K562 (cell line): ENCODE results near the gene NAT8. TPM values are rescaled to one million over a fixed set of nuclear protein-coding genes. Genes with fewer than 3 reads are reported as not detected.

Source experiments
- ATAC-seq: fragments of 200-7000 bp; cut with Tn5 transposase; 3 replicates; pipeline ENCODE4 v1.9.1; 2020; ENCODE audit warnings: moderate library complexity
- BruUV-seq: library from RNA; stranded (reverse); fragments of 400-500 nt; replicated peaks from 2 replicates; lab custom pipeline; 2021; lab: Mats Ljungman, UMichigan
- CTCF ChIA-PET: fragments of 300-600 bp; formaldehyde crosslinking; extraction: SDS; loops from one replicate; lab custom pipeline; 2021; ENCODE audit warnings: low intra/inter-chr PET ratio; lab: Yijun Ruan, JAX
- POLR2A ChIA-PET: fragments of 300-600, 350-650 bp; sonication (Branson Sonifier 250); formaldehyde crosslinking; extraction: SDS; loops from one replicate; lab custom pipeline; 2021; ENCODE audit warnings: antibody characterized with exemption, inconsistent platforms; lab: Yijun Ruan, JAX
- DNase-seq, 4 experiments: peaks; one replicate each; pipeline versions ENCODE4 v3.0.0 to v3.0.0-alpha.2; 2011 to 2018; ENCODE audit warnings: low spot score in 3 of 4, mixed read lengths in 3 of 4; ENCODE audit errors: extremely low read depth in 1 of 4
- FAIRE-seq: peaks from 2 replicates; lab custom pipeline; 2011; peaks lifted over from hg19 to GRCh38; lab: Jason Lieb, UNC
- H2AFZ ChIP-seq: 2 replicates; pipeline ENCODE4 v1.6.0; 2011; ENCODE audit warnings: low read depth, low read length, control low read depth, inconsistent platforms
- H3K27ac ChIP-seq: fragments of 200-600 bp; 3 replicates; pipeline ENCODE4 v1.8.0; 2011; ENCODE audit warnings: low read depth, mild to moderate bottlenecking, control low read depth, inconsistent platforms, low read length, moderate library complexity, mixed read lengths; ENCODE audit errors: extremely low read depth
- H3K27me3 ChIP-seq, 2 experiments: fragments of 300-600 bp in 1 of 2; 2 replicates in 1 of 2; 3 replicates in 1 of 2; pipeline versions ENCODE4 v1.6.0 to v1.8.0; 2011; ENCODE audit warnings: inconsistent platforms in 2 of 2, low read length in 2 of 2, mild to moderate bottlenecking in 1 of 2, mixed read lengths in 1 of 2, moderate library complexity in 1 of 2; ENCODE audit not compliant: control insufficient read depth in 2 of 2, insufficient read depth in 2 of 2
- H3K36me3 ChIP-seq: fragments of 300-600 bp; 3 replicates; pipeline ENCODE4 v1.8.0; 2011; ENCODE audit warnings: mild to moderate bottlenecking, low read length, inconsistent platforms; ENCODE audit not compliant: control insufficient read depth, insufficient read depth
- H3K4me1 ChIP-seq, 2 experiments: fragments of 200-600 bp in 1 of 2; replicated peaks in 1 of 2; 2 replicates in 1 of 2; 3 replicates in 1 of 2; pipeline versions ENCODE4 v1.5.1 to v1.8.0; 2011; ENCODE audit warnings: inconsistent platforms in 2 of 2, low read length in 2 of 2, mild to moderate bottlenecking in 1 of 2, mixed read lengths in 1 of 2, moderate library complexity in 1 of 2; ENCODE audit not compliant: control insufficient read depth in 2 of 2, insufficient read depth in 2 of 2
- H3K4me2 ChIP-seq: 2 replicates; pipeline ENCODE4 v1.6.1; 2011; ENCODE audit warnings: low read length, control low read depth, inconsistent platforms, mixed read lengths; ENCODE audit not compliant: insufficient read depth
- H3K4me3 ChIP-seq: fragments of 200-600 bp; sonication (generic), shearing (Covaris generic); 2 replicates; pipeline ENCODE4 v1.5.1; 2016; ENCODE audit warnings: control low read depth, inconsistent platforms
- H3K79me2 ChIP-seq: fragments of 200-600 bp; 3 replicates; pipeline ENCODE4 v1.8.0; 2011; ENCODE audit warnings: low read length, inconsistent platforms; ENCODE audit not compliant: control insufficient read depth, insufficient read depth
- H3K9ac ChIP-seq, 2 experiments: 2 replicates each; pipeline versions ENCODE4 v1.6.0 to v1.6.1; 2011; ENCODE audit warnings: low read depth in 2 of 2, low read length in 2 of 2, control low read depth in 1 of 2, inconsistent platforms in 1 of 2, mild to moderate bottlenecking in 1 of 2, mixed read lengths in 1 of 2; ENCODE audit not compliant: insufficient read depth in 1 of 2
- H3K9me1 ChIP-seq: one replicate; pipeline ENCODE4 v1.6.0; 2011; ENCODE audit warnings: inconsistent platforms, mild to moderate bottlenecking, low read length, moderate library complexity; ENCODE audit not compliant: control insufficient read depth, insufficient read depth
- H3K9me3 ChIP-seq: replicated peaks from 2 replicates; pipeline ENCODE4 v1.5.1; 2011; ENCODE audit warnings: low read depth, low read length, inconsistent platforms; ENCODE audit not compliant: control insufficient read depth, insufficient read depth
- H4K20me1 ChIP-seq: replicated peaks from 2 replicates; pipeline ENCODE4 v1.6.1; 2011; ENCODE audit warnings: low read length, inconsistent platforms, mixed read lengths; ENCODE audit not compliant: control insufficient read depth, insufficient read depth
- BHLHE40 ChIP-seq: IDR thresholded peaks from 2 replicates; pipeline ENCODE4 v1.6.1; 2011; ENCODE audit warnings: low read length, improper control_type of control experiment
- CEBPG ChIP-seq, 3 experiments: fragments of 200-800 bp in 1 of 3; sonication (Bioruptor generic) in 1 of 3; sonication (generic) in 1 of 3; formaldehyde crosslinking in 1 of 3; IDR thresholded peaks in 2 of 3; conservative IDR thresholded peaks in 1 of 3; 2 replicates each; pipeline versions ENCODE4 v1.6.1 to v1.8.0; 2016 to 2022; ENCODE audit warnings: missing compliant biosample characterization in 2 of 3, missing genetic modification characterization in 2 of 3, mild to moderate bottlenecking in 1 of 3, missing genetic modification reagents in 1 of 3
- ZBTB17 ChIP-seq: fragments of 450-650 bp; formaldehyde crosslinking; IDR thresholded peaks from 2 replicates; pipeline ENCODE4 v1.4.0; 2020; ENCODE audit warnings: mild to moderate bottlenecking
- WGBS: fragments of 100-300 bp; shearing (Covaris generic); methylation state at CpG from one replicate; pipeline ENCODE4 v1.1.6; 2016; ENCODE audit warnings: low coverage, mixed read lengths; ENCODE audit not compliant: insufficient coverage; ENCODE audit errors: missing lambda C conversion rate; 5-methylcytosine and 5-hydroxymethylcytosine counted together
- in situ Hi-C: fragments of 300-500 bp; cut with MboI; formaldehyde crosslinking; loops from 4 replicates; pipeline ENCODE4 v1.15.0; 2018; ENCODE audit warnings: inconsistent platforms, mixed read lengths
- intact Hi-C: fragments of 100-400 bp; cut with micrococcal nuclease; formaldehyde crosslinking; loops from 2 replicates; pipeline ENCODE4 v1.14.2; 2022
- polyA plus RNA-seq, 8 experiments: library from polyadenylated mRNA; depleted of rRNA in 4 of 8; stranded (reverse) in 5 of 8; unstranded in 3 of 8; fragments of >200 nt; fragmentation: Nextera tagmentation in 2 of 8; fragmentation: Illumina TruSeq in 1 of 8; extraction: Ambion mirVana in 2 of 8; extraction: Trizol in 1 of 8; gene quantifications; 2 replicates each; pipeline versions ENCODE4 v1.2.1 to v1.2.3, GENCODE V29; 2011 to 2014; ENCODE audit warnings: inconsistent platforms in 1 of 8, missing spikeins in 1 of 8
- total RNA-seq, 7 experiments: library from RNA; depleted of rRNA in 6 of 7; stranded (reverse); fragments of >200 nt in 6 of 7; fragmentation: Illumina TruSeq in 2 of 7; extraction: Trizol in 2 of 7; gene quantifications; 2 replicates each; pipeline versions ENCODE4 v1.2.1 to v1.2.3, GENCODE V29; 2011 to 2021; ENCODE audit warnings: low replicate concordance in 1 of 7
- TF ChIP-seq, protein P1 (sequence below): fragments of 250-450 bp; sonication (Bioruptor Pico); IDR thresholded peaks from 2 replicates; pipeline ENCODE4 v1.4.0; 2020; ENCODE audit warnings: borderline replicate concordance

NAT8 gene
- total and polyA plus RNA-seq, 9 of the 15 experiments (the other 6 are each of a cell fraction or from before 2014, with no cell fraction given), result not detected

DNA sequence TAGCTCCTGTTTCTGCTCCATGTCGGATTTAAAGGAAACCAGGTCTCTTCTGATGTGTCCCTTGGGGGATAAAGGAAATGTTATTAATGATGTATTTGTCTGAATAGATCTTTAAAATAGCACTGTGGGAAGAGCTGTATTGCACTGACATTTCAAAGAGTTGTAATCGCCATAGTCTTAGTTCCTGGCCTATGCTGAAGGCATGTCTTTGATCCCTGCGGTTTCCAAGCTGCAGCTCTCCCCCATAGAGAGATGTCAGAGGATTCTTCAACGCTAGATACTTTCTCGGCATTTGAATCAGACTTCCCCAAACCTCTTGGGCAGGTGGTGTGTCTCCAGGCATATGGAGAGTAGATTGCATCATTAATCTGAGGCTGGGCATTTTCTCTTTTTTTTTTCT is 40.4 kb downstream of the NAT8 start:
- no peak overlapping the region for H3K9ac ChIP-seq
- no peaks in the 10 kb centered on the region for H3K9me3 ChIP-seq
- no peaks in the 10 kb centered on the region for H3K79me2 ChIP-seq
- H3K4me2 ChIP-seq, result no peak overlapping the region
- H3K4me3 ChIP-seq, result no peak overlapping the region
- H3K27ac ChIP-seq, result no peak overlapping the region
- TF ChIP-seq, protein P1, sequence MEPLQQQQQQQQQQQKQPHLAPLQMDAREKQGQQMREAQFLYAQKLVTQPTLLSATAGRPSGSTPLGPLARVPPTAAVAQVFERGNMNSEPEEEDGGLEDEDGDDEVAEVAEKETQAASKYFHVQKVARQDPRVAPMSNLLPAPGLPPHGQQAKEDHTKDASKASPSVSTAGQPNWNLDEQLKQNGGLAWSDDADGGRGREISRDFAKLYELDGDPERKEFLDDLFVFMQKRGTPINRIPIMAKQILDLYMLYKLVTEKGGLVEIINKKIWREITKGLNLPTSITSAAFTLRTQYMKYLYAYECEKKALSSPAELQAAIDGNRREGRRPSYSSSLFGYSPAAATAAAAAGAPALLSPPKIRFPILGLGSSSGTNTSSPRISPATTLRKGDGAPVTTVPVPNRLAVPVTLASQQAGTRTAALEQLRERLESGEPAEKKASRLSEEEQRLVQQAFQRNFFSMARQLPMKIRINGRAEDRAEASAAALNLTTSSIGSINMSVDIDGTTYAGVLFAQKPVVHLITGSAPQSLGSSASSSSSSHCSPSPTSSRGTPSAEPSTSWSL (CRISPR knock-in tag), result no peak
- no peak for TF ChIP-seq CEBPG (CRISPR knock-in tag; IDR thresholded peaks at IDR 0.05)
- TF ChIP-seq CEBPG (tag; conservative IDR thresholded peaks at IDR 0.05 in 1 of 2, IDR thresholded peaks at IDR 0.05 in 1 of 2), result 0 out of 4 replicates have a peak, but pooled peaks of 1 of the 2 experiments have one; percentile 18
- ATAC-seq (no peak), FAIRE-seq (peak; percentile 37), DNase-seq (no peak)
- no peaks in the 10 kb centered on the region for H3K9me1 ChIP-seq
- no peaks in the 10 kb centered on the region for H3K27me3 ChIP-seq
- CTCF ChIA-PET, result no interaction called here
- H3K36me3 ChIP-seq, result 0 out of 3 replicates have a peak, but pooled peaks cover 2% of the 10 kb centered on the region
- POLR2A ChIA-PET, result no interaction called here
- H2AFZ ChIP-seq, result no peak overlapping the region
- no peaks in the 10 kb centered on the region; the same call in 1 of the 2 replicates for H4K20me1 ChIP-seq
- H3K4me1 ChIP-seq, result no peaks in the 10 kb centered on the region
- BruUV-seq, result no TSS peak
- in situ Hi-C loops (no loop called here), intact Hi-C loops (no loop called here)
- WGBS, result 38% methylated on average over 5 of the region's 5 CpGs

DNA sequence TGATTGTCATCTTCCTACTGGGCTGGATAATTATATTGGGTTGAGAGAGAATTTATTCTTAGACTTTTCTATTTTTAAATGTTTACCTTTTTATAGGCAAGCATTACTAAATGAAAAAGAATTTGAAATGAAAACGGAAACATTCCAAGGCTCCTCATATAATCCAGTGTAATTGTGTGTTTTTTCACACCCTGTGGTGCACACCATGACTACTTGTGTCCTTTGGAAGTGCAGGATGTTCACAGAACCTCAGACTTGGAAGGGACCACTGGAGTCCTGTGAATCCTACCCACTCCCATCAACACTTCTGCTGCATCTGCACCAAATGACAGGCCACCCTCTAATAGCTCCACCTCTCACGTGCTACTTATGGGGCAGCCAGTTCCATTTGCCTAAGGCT is 48.0 kb downstream of the NAT8 start:
- Histone ChIP-seq H3K9me3 (no peaks in the 10 kb centered on the region), H4K20me1 (no peaks in the 10 kb centered on the region), H3K27ac (no peak overlapping the region), H2AFZ (no peak overlapping the region), H3K9ac (no peak overlapping the region), H3K79me2 (no peaks in the 10 kb centered on the region), H3K4me2 (no peak overlapping the region), H3K4me3 (no peak overlapping the region), H3K9me1 (no peaks in the 10 kb centered on the region)
- WGBS, result 0% methylated on average over 2 of the region's 2 CpGs
- ATAC-seq, result no peak
- in situ Hi-C loops (no loop called here), intact Hi-C loops (no loop called here)
- DNase-seq, result no peak
- POLR2A ChIA-PET, result interaction anchor here (0.6 kb wide), 1 partner anchor 43 kb away, joined by 4 read pairs; no protein-coding TSS in a partner anchor
- TF ChIP-seq BHLHE40 (0 out of 2 replicates have a peak, but pooled peaks have one; percentile 11), ZBTB17 (CRISPR knock-in tag) (no peak)
- TF ChIP-seq, all 486 proteins: peak for 1
- Histone ChIP-seq H3K4me1 (no peaks in the 10 kb centered on the region), H3K36me3 (no peaks in the 10 kb centered on the region), H3K27me3 (no peaks in the 10 kb centered on the region)
- CTCF ChIA-PET, result no interaction called here
- no peak for FAIRE-seq
- BruUV-seq, result no TSS peak
